ENCODE measurements around the gene TSPAN15.

TSPAN15 gene

GRCh38 chr10:69428165-69428564 is 23.1 kb upstream of the TSPAN15 start (continued):
- TF ChIP-seq, protein P1, sequence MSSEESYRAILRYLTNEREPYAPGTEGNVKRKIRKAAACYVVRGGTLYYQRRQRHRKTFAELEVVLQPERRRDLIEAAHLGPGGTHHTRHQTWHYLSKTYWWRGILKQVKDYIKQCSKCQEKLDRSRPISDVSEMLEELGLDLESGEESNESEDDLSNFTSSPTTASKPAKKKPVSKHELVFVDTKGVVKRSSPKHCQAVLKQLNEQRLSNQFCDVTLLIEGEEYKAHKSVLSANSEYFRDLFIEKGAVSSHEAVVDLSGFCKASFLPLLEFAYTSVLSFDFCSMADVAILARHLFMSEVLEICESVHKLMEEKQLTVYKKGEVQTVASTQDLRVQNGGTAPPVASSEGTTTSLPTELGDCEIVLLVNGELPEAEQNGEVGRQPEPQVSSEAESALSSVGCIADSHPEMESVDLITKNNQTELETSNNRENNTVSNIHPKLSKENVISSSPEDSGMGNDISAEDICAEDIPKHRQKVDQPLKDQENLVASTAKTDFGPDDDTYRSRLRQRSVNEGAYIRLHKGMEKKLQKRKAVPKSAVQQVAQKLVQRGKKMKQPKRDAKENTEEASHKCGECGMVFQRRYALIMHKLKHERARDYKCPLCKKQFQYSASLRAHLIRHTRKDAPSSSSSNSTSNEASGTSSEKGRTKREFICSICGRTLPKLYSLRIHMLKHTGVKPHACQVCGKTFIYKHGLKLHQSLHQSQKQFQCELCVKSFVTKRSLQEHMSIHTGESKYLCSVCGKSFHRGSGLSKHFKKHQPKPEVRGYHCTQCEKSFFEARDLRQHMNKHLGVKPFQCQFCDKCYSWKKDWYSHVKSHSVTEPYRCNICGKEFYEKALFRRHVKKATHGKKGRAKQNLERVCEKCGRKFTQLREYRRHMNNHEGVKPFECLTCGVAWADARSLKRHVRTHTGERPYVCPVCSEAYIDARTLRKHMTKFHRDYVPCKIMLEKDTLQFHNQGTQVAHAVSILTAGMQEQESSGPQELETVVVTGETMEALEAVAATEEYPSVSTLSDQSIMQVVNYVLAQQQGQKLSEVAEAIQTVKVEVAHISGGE (tag by site-specific recombination; conservative IDR thresholded peaks at IDR 0.05; ENCODE audit: low read depth), result no peak
- TF ChIP-seq ZNF175 (tag by site-specific recombination; IDR thresholded peaks at IDR 0.05), result no peak
- TF ChIP-seq ZNF514 (tag by site-specific recombination; IDR thresholded peaks at IDR 0.05), result no peak
- no peak for TF ChIP-seq HOXD13 (CRISPR knock-in tag; IDR thresholded peaks at IDR 0.05; ENCODE audit: borderline replicate concordance)
- no peak for TF ChIP-seq ZNF629 (tag by site-specific recombination; IDR thresholded peaks at IDR 0.05)
- no peak for TF ChIP-seq ZNF221 (tag by site-specific recombination; IDR thresholded peaks at IDR 0.05; ENCODE audit: borderline replicate concordance)
- no peak for TF ChIP-seq ZNF76 (tag by site-specific recombination; IDR thresholded peaks at IDR 0.05; ENCODE audit: borderline replicate concordance, low read depth)

DNA sequence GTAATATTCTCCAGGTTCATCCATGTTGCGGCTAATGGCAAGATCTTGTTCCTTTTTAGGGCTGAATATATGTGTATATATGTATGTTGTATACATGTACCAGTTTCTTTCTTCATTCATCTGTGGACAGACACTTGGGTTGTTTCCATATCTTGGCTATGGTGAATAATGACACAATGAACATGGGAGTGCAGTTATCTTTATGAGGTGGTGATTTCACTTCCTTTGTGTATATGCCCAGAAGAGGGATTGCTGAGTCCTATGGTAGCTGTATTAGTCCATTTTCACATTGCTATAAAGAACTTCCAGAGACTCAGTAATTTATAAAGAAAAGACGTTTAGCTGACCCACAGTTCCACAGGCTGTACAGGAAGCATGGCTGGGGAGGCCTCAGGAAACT is 17.1 kb upstream of the TSPAN15 start:
- POLR2A ChIA-PET, result no interaction called here
- no peak for TF ChIP-seq ZNF423 (tag by site-specific recombination; IDR thresholded peaks at IDR 0.05)
- Histone ChIP-seq H3K4me3 (ENCODE audit: low read depth, low read length) (no peak overlapping the region), H3K36me3 (ENCODE audit: control insufficient read depth in 2 of 2, insufficient read depth in 1 of 2, low read length in 2 of 2) (no peaks in the 10 kb centered on the region), H3K4me1 (ENCODE audit: control insufficient read depth, insufficient read depth, low read length) (peaks cover 6% of the 10 kb centered on the region; the same call in 1 of the 2 replicates), H3K9me3 (ENCODE audit: control insufficient read depth, insufficient read depth, low read depth, low read length) (no peaks in the 10 kb centered on the region), H3K27ac (ENCODE audit: extremely low read depth, low read depth, low read length) (no peak overlapping the region)
- CTCF ChIA-PET, result interaction anchor here (0.9 to 3.8 kb wide), 4 partner anchors 14 to 81 kb away, joined by 3 to 11 read pairs (median 4); partner anchors contain the start of genes TACR2 and TSPAN15

DNA sequence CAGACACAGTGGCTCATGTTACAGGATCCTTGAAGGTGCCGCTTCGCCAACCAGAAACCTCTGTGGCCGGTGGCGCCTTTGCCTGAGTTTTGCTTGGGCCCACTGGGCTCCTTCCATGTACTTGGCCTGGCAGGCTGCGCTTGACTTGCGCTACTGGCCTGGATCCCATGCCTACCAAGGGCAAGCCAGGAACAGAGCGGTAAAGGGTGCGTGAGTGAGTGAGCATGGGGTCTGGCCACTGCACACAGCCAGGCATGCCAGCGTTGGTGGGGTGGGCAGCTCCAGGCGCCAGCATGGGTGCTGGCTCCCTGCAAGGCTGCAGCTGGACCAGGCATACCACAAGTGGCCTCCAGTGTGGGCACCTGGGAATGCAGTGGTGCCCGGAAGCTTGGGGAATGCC is 16.3 kb upstream of the TSPAN15 start:
- ChIA-PET POLR2A (no interaction called here), CTCF (no interaction called here)
- peaks cover 6% of the 10 kb centered on the region; the same call in 1 of the 2 replicates for H3K4me1 ChIP-seq (ENCODE audit: control insufficient read depth, insufficient read depth, low read length)
- H3K4me3 ChIP-seq (ENCODE audit: low read depth, low read length), result no peak overlapping the region
- H3K36me3 ChIP-seq (ENCODE audit: control insufficient read depth in 2 of 2, insufficient read depth in 1 of 2, low read length in 2 of 2), result no peaks in the 10 kb centered on the region
- TF ChIP-seq ZNF223 (tag by site-specific recombination; IDR thresholded peaks at IDR 0.05) (no peak), ZNF416 (tag by site-specific recombination; IDR thresholded peaks at IDR 0.05) (no peak), EGR2 (tag by site-specific recombination; IDR thresholded peaks at IDR 0.05; ENCODE audit: low read depth) (no peak), TCF7L2 (IDR thresholded peaks at IDR 0.05; ENCODE audit: borderline replicate concordance, low read depth, low read length) (no peak), KLF9 (tag by site-specific recombination; IDR thresholded peaks at IDR 0.05; ENCODE audit: low read depth) (no peak), ZNF555 (tag by site-specific recombination; conservative IDR thresholded peaks at IDR 0.05) (no peak), BCL11A (tag by site-specific recombination; IDR thresholded peaks at IDR 0.05; ENCODE audit: low read depth) (no peak), FEZF1 (tag by site-specific recombination; IDR thresholded peaks at IDR 0.05) (no peak), ZNF623 (tag by site-specific recombination; IDR thresholded peaks at IDR 0.05) (no peak), ZNF639 (tag by site-specific recombination; IDR thresholded peaks at IDR 0.05) (no peak), ZNF830 (tag by site-specific recombination; IDR thresholded peaks at IDR 0.05; ENCODE audit: low read depth) (no peak), ZNF211 (tag by site-specific recombination; IDR thresholded peaks at IDR 0.05; ENCODE audit: low read depth) (no peak), ZNF529 (tag by site-specific recombination; IDR thresholded peaks at IDR 0.05; ENCODE audit: insufficient replicate concordance) (no peak), ZBTB7A (tag by site-specific recombination; IDR thresholded peaks at IDR 0.05; ENCODE audit: low read depth) (no peak)
- TF ChIP-seq, protein P2, sequence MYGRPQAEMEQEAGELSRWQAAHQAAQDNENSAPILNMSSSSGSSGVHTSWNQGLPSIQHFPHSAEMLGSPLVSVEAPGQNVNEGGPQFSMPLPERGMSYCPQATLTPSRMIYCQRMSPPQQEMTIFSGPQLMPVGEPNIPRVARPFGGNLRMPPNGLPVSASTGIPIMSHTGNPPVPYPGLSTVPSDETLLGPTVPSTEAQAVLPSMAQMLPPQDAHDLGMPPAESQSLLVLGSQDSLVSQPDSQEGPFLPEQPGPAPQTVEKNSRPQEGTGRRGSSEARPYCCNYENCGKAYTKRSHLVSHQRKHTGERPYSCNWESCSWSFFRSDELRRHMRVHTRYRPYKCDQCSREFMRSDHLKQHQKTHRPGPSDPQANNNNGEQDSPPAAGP (tag by site-specific recombination; IDR thresholded peaks at IDR 0.05), result no peak
- TF ChIP-seq, protein P3, sequence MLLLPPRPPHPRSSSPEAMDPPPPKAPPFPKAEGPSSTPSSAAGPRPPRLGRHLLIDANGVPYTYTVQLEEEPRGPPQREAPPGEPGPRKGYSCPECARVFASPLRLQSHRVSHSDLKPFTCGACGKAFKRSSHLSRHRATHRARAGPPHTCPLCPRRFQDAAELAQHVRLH (tag by site-specific recombination; IDR thresholded peaks at IDR 0.05), result no peak
- H3K27ac ChIP-seq (ENCODE audit: extremely low read depth, low read depth, low read length), result no peak overlapping the region
- H3K9me3 ChIP-seq (ENCODE audit: control insufficient read depth, insufficient read depth, low read depth, low read length), result no peaks in the 10 kb centered on the region
